Smooth muscle cell (in vitro differentiated cells): ENCODE data around the gene NOX5. TPM values are rescaled to one million over a fixed set of nuclear protein-coding genes. Genes with fewer than 3 reads are reported as not detected.
A peak's percentile ranks its signal among the peaks of the same experiment; 100 is the strongest.

Experiments used
- DNase-seq: peaks from one replicate; lab custom pipeline; 2025; ENCODE audit not compliant: unreplicated experiment; lab: John Stamatoyannopoulos, UW
- H2AFZ ChIP-seq: fragments of 200-600 bp; sonication (generic); 2 replicates; pipeline ENCODE4 v1.6.0; 2016; ENCODE audit warnings: antibody characterized with exemption, low read depth, mild to moderate bottlenecking
- H3F3A ChIP-seq: fragments of 200-600 bp; sonication (generic); 2 replicates; pipeline ENCODE4 v1.6.0; 2017; ENCODE audit warnings: antibody characterized with exemption, low read depth
- H3K27ac ChIP-seq: fragments of 200-600 bp; sonication (generic); 2 replicates; pipeline ENCODE4 v1.5.1; 2016; ENCODE audit warnings: low read depth, mild to moderate bottlenecking
- H3K27me3 ChIP-seq: fragments of 200-600 bp; sonication (generic); 2 replicates; pipeline ENCODE4 v1.6.1; 2016; ENCODE audit warnings: low read depth, mild to moderate bottlenecking
- H3K36me3 ChIP-seq: fragments of 200-600 bp; sonication (generic); 2 replicates; pipeline ENCODE4 v1.5.1; 2016; ENCODE audit warnings: low read depth
- H3K4me1 ChIP-seq: fragments of 200-600 bp; sonication (generic); 2 replicates; pipeline ENCODE4 v1.5.1; 2016; ENCODE audit warnings: low read depth
- H3K4me2 ChIP-seq: fragments of 200-600 bp; sonication (generic); 2 replicates; pipeline ENCODE4 v1.6.0; 2016; ENCODE audit warnings: mild to moderate bottlenecking
- H3K4me3 ChIP-seq: fragments of 200-600 bp; sonication (generic); 2 replicates; pipeline ENCODE4 v1.5.1; 2016; ENCODE audit warnings: mild to moderate bottlenecking
- H3K79me2 ChIP-seq: fragments of 200-600 bp; sonication (generic); 2 replicates; pipeline ENCODE4 v1.6.0; 2016; ENCODE audit warnings: low read depth, mild to moderate bottlenecking
- H3K9ac ChIP-seq: fragments of 200-600 bp; sonication (generic); 2 replicates; pipeline ENCODE4 v1.6.0; 2016; ENCODE audit warnings: low read depth
- H3K9me3 ChIP-seq: fragments of 200-600 bp; sonication (generic); replicated peaks from 2 replicates; pipeline ENCODE4 v1.5.1; 2016; ENCODE audit warnings: low read depth
- H4K20me1 ChIP-seq: fragments of 200-600 bp; sonication (generic); 2 replicates; pipeline ENCODE4 v1.6.0; 2016; ENCODE audit warnings: low read depth
- CTCF ChIP-seq: fragments of 200-600 bp; sonication (generic); IDR thresholded peaks from 2 replicates; pipeline ENCODE4 v1.5.1; 2017; ENCODE audit warnings: borderline replicate concordance, mild to moderate bottlenecking, antibody characterized with exemption; ENCODE audit not compliant: insufficient read depth, poor library complexity, severe bottlenecking
- WGBS: methylation state at CpG from one replicate; pipeline ENCODE4 v1.1.7; 2016; ENCODE audit warnings: low lambda C conversion rate; 5-methylcytosine and 5-hydroxymethylcytosine counted together
- polyA plus RNA-seq: library from polyadenylated mRNA; unstranded; fragments of >200 nt; fragmentation: Nextera tagmentation; extraction: Ambion mirVana; gene quantifications from 2 replicates; pipeline ENCODE4 v1.2.1, GENCODE V29; 2016
- total RNA-seq: library from RNA; depleted of rRNA; stranded (reverse); fragments of >200 nt; gene quantifications from 2 replicates; pipeline ENCODE4 v1.2.3, GENCODE V29; 2014

Gene NOX5
- total and polyA plus RNA-seq, 2 experiments from 2014 or later = 0.16 to 0.22 TPM

- DNase-seq = no peak
- H3K27me3 ChIP-seq = no peaks in the 10 kb centered on the region
Observed at GRCh38 chr15:69031013-69032001, 16.8 kb downstream of the NOX5 start.

GRCh38 chr15:69032031-69032430, 17.5 kb downstream of the NOX5 start:
- peaks cover 10% of the 10 kb centered on the region for H3K4me1 ChIP-seq
- no peak overlapping the region for H3K9ac ChIP-seq
- peak overlapping the region; percentile 47 for H3K4me3 ChIP-seq
- no peak overlapping the region for H3K27ac ChIP-seq
- no peak overlapping the region for H2AFZ ChIP-seq
- 71% methylated on average over 5 of the region's 5 CpGs for WGBS
- no peaks in the 10 kb centered on the region for H3F3A ChIP-seq
- no peaks in the 10 kb centered on the region for H4K20me1 ChIP-seq
- DNase-seq = no peak
- peak overlapping the region; percentile 81 for H3K4me2 ChIP-seq
- H3K9me3 ChIP-seq = no peaks in the 10 kb centered on the region
- H3K36me3 ChIP-seq = no peaks in the 10 kb centered on the region
- H3K27me3 ChIP-seq = no peaks in the 10 kb centered on the region
- no peak for TF ChIP-seq CTCF
- no peaks in the 10 kb centered on the region for H3K79me2 ChIP-seq

More at GRCh38 chr15:69031013-69032001, 16.8 kb downstream of the NOX5 start:
- Histone ChIP-seq H3K4me3 (peak overlapping the region; percentile 47), H3K4me1 (peaks cover 10% of the 10 kb centered on the region), H3K4me2 (peak overlapping the region; percentile 81), H3K9ac (no peak overlapping the region), H4K20me1 (no peaks in the 10 kb centered on the region), H3K9me3 (no peaks in the 10 kb centered on the region), H2AFZ (no peak overlapping the region), H3K36me3 (no peaks in the 10 kb centered on the region), H3K79me2 (no peaks in the 10 kb centered on the region), H3K27ac (no peak overlapping the region), H3F3A (no peaks in the 10 kb centered on the region)
- TF ChIP-seq CTCF = peak; percentile 45
- WGBS = 16% methylated on average over 42 of the region's 42 CpGs

GRCh38 chr15:69032703-69033373, 18.3 kb downstream of the NOX5 start:
- Histone ChIP-seq H3K9ac (no peak overlapping the region), H3K9me3 (no peaks in the 10 kb centered on the region), H3K27me3 (no peaks in the 10 kb centered on the region), H3K4me1 (peaks cover 10% of the 10 kb centered on the region), H3K4me3 (no peak overlapping the region), H3F3A (no peaks in the 10 kb centered on the region), H2AFZ (no peak overlapping the region), H3K27ac (no peak overlapping the region), H3K79me2 (no peaks in the 10 kb centered on the region), H3K36me3 (no peaks in the 10 kb centered on the region), H4K20me1 (no peaks in the 10 kb centered on the region), H3K4me2 (no peak overlapping the region)
- 91% methylated on average over 28 of the region's 43 CpGs for WGBS
- no peak for TF ChIP-seq CTCF
- DNase-seq = no peak
